Hematopoietic multipotent progenitor cell (in vitro differentiated cells): Measurements from ENCODE around the gene EFS. TPM values are rescaled to one million over a fixed set of nuclear protein-coding genes. Genes with fewer than 3 reads are reported as not detected.
"Not testable (repeated sequence)": the region's sequence is repeated elsewhere in the genome, so short reads cannot be mapped to it uniquely, and the experiment has no call there.

Experiments used
- DNase-seq, 3 donors: peaks; one replicate each; pipeline ENCODE4 v3.0.0-alpha.2; 2011 to 2015; ENCODE audit warnings: low read depth in 2 of 3, low spot score in 2 of 3
- total RNA-seq: library from RNA; depleted of rRNA; stranded (reverse); fragments of >200 nt; gene quantifications from one replicate; pipeline ENCODE4 v1.2.3, GENCODE V29; 2012

The EFS gene
- total RNA-seq, 1 donor: under 0.01 TPM

GRCh38 chr14:23400496-23401149 lies 35.7 kb upstream of the EFS start:
- peak in 1 of 3 donors; percentile 27 for DNase-seq

- DNase-seq: no peak
Measured at GRCh38 chr14:23399591-23399990, 34.6 kb upstream of the EFS start.

GRCh38 chr14:23399136-23399535 lies 34.2 kb upstream of the EFS start:
- no peak for DNase-seq

GRCh38 chr14:23398348-23398747 lies 33.4 kb upstream of the EFS start:
- DNase-seq: no peak

GRCh38 chr14:23396781-23397407 lies 31.9 kb upstream of the EFS start:
- DNase-seq: no peak

GRCh38 chr14:23396126-23396525 lies 31.2 kb upstream of the EFS start:
- no peak for DNase-seq

GRCh38 chr14:23392613-23393012 lies 27.6 kb upstream of the EFS start:
- no peak for DNase-seq

- not testable (repeated sequence) for DNase-seq
Measured at GRCh38 chr14:23389871-23390270, 24.9 kb upstream of the EFS start.

- no peak for DNase-seq
Measured at GRCh38 chr14:23389396-23389795, 24.4 kb upstream of the EFS start.

- DNase-seq: no peak
Measured at GRCh38 chr14:23388996-23389395, 24.0 kb upstream of the EFS start.

- no peak for DNase-seq
Measured at GRCh38 chr14:23387916-23388882, 23.2 kb upstream of the EFS start.

- no peak for DNase-seq
Measured at GRCh38 chr14:23386999-23387398, 22.0 kb upstream of the EFS start.

- not testable (repeated sequence) for DNase-seq
Measured at GRCh38 chr14:23386266-23386657, 21.3 kb upstream of the EFS start.

- no peak for DNase-seq
Measured at GRCh38 chr14:23385642-23386265, 20.8 kb upstream of the EFS start.

GRCh38 chr14:23385244-23385641 lies 20.3 kb upstream of the EFS start:
- no peak for DNase-seq

- no peak for DNase-seq
Measured at GRCh38 chr14:23384364-23385080, 19.6 kb upstream of the EFS start.

GRCh38 chr14:23382731-23383440 lies 17.9 kb upstream of the EFS start:
- DNase-seq: peak in 1 of 3 donors; percentile 42

GRCh38 chr14:23382276-23382675 lies 17.3 kb upstream of the EFS start:
- no peak for DNase-seq

- no peak for DNase-seq
Measured at GRCh38 chr14:23381871-23382270, 16.9 kb upstream of the EFS start.

GRCh38 chr14:23380976-23381375 lies 16.0 kb upstream of the EFS start:
- no peak for DNase-seq
